Smooth muscle cell (in vitro differentiated cells): ENCODE results near the gene SRD5A1. TPM values are rescaled to one million over a fixed set of nuclear protein-coding genes. Genes with fewer than 3 reads are reported as not detected.

Experiments used
- DNase-seq: peaks from one replicate; lab custom pipeline; 2025; ENCODE audit not compliant: unreplicated experiment; lab: John Stamatoyannopoulos, UW
- H2AFZ ChIP-seq: fragments of 200-600 bp; sonication (generic); 2 replicates; pipeline ENCODE4 v1.6.0; 2016; ENCODE audit warnings: antibody characterized with exemption, low read depth, mild to moderate bottlenecking
- H3F3A ChIP-seq: fragments of 200-600 bp; sonication (generic); 2 replicates; pipeline ENCODE4 v1.6.0; 2017; ENCODE audit warnings: antibody characterized with exemption, low read depth
- H3K27ac ChIP-seq: fragments of 200-600 bp; sonication (generic); 2 replicates; pipeline ENCODE4 v1.5.1; 2016; ENCODE audit warnings: low read depth, mild to moderate bottlenecking
- H3K27me3 ChIP-seq: fragments of 200-600 bp; sonication (generic); 2 replicates; pipeline ENCODE4 v1.6.1; 2016; ENCODE audit warnings: low read depth, mild to moderate bottlenecking
- H3K36me3 ChIP-seq: fragments of 200-600 bp; sonication (generic); 2 replicates; pipeline ENCODE4 v1.5.1; 2016; ENCODE audit warnings: low read depth
- H3K4me1 ChIP-seq: fragments of 200-600 bp; sonication (generic); 2 replicates; pipeline ENCODE4 v1.5.1; 2016; ENCODE audit warnings: low read depth
- H3K4me2 ChIP-seq: fragments of 200-600 bp; sonication (generic); 2 replicates; pipeline ENCODE4 v1.6.0; 2016; ENCODE audit warnings: mild to moderate bottlenecking
- H3K4me3 ChIP-seq: fragments of 200-600 bp; sonication (generic); 2 replicates; pipeline ENCODE4 v1.5.1; 2016; ENCODE audit warnings: mild to moderate bottlenecking
- H3K79me2 ChIP-seq: fragments of 200-600 bp; sonication (generic); 2 replicates; pipeline ENCODE4 v1.6.0; 2016; ENCODE audit warnings: low read depth, mild to moderate bottlenecking
- H3K9ac ChIP-seq: fragments of 200-600 bp; sonication (generic); 2 replicates; pipeline ENCODE4 v1.6.0; 2016; ENCODE audit warnings: low read depth
- H3K9me3 ChIP-seq: fragments of 200-600 bp; sonication (generic); replicated peaks from 2 replicates; pipeline ENCODE4 v1.5.1; 2016; ENCODE audit warnings: low read depth
- H4K20me1 ChIP-seq: fragments of 200-600 bp; sonication (generic); 2 replicates; pipeline ENCODE4 v1.6.0; 2016; ENCODE audit warnings: low read depth
- CTCF ChIP-seq: fragments of 200-600 bp; sonication (generic); IDR thresholded peaks from 2 replicates; pipeline ENCODE4 v1.5.1; 2017; ENCODE audit warnings: borderline replicate concordance, mild to moderate bottlenecking, antibody characterized with exemption; ENCODE audit not compliant: insufficient read depth, poor library complexity, severe bottlenecking
- WGBS: methylation state at CpG from one replicate; pipeline ENCODE4 v1.1.7; 2016; ENCODE audit warnings: low lambda C conversion rate; 5-methylcytosine and 5-hydroxymethylcytosine counted together
- polyA plus RNA-seq: library from polyadenylated mRNA; unstranded; fragments of >200 nt; fragmentation: Nextera tagmentation; extraction: Ambion mirVana; gene quantifications from 2 replicates; pipeline ENCODE4 v1.2.1, GENCODE V29; 2016
- total RNA-seq: library from RNA; depleted of rRNA; stranded (reverse); fragments of >200 nt; gene quantifications from 2 replicates; pipeline ENCODE4 v1.2.3, GENCODE V29; 2014

SRD5A1 gene
- total and polyA plus RNA-seq, 2 experiments from 2014 or later = 17.1 to 23.5 TPM

DNA sequence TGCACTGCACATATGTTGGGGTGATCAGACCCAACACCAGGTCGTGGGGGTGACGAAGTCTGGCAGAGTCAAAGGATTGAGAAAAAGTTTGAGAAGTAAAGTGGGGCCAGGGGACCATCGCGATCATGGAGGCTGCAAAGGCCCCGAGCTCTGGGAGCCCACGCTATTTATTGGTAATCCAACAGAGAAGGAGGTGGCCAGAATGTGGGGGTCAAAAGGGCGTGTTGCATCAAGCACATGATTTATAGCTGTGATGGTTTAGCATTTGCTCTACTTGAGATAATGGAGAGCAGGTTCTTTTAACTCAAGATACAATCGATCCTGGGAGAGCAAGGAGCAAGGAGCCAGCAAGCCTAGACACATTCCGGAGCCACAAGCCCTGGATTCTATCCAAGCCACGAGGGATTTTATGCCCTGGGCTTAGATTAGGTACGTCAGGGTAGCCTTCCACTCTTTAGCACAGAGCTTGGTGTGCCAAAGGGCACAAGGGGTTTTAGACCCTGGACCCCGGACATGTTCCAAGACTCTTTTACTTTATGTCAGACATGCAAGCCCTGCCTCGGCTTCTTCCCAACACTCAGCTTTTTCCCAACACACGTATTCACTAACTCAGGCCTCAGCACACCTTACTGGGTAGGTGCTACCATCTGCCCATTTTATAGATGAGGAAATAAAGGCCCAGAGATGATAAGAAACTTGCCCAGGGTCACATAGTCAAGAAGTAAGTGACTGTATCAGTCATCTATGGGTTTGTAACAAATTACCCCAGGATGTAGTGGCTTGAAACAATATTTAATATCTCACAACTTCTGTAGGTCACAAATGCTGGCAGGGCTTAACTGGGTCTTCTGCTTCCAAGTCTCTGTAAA is 39.9 kb upstream of the SRD5A1 start:
- H3K9me3 ChIP-seq = no peaks in the 10 kb centered on the region
- H3K79me2 ChIP-seq = no peaks in the 10 kb centered on the region
- H3K27ac ChIP-seq = no peak overlapping the region
- H2AFZ ChIP-seq = no peak overlapping the region
- H3K27me3 ChIP-seq = no peaks in the 10 kb centered on the region
- H3K4me3 ChIP-seq = no peak overlapping the region
- no peaks in the 10 kb centered on the region for H3F3A ChIP-seq
- no peak overlapping the region for H3K9ac ChIP-seq
- WGBS = 84% methylated on average over 14 of the region's 14 CpGs
- no peaks in the 10 kb centered on the region for H4K20me1 ChIP-seq
- no peak overlapping the region for H3K4me2 ChIP-seq
- H3K4me1 ChIP-seq = no peaks in the 10 kb centered on the region
- no peaks in the 10 kb centered on the region for H3K36me3 ChIP-seq
- TF ChIP-seq CTCF = no peak
- no peak for DNase-seq

- no peaks in the 10 kb centered on the region for H3K4me1 ChIP-seq
- no peak for TF ChIP-seq CTCF
- no peak overlapping the region for H3K27ac ChIP-seq
- no peak overlapping the region for H2AFZ ChIP-seq
- H3K36me3 ChIP-seq = no peaks in the 10 kb centered on the region
- H3K4me2 ChIP-seq = no peak overlapping the region
- no peaks in the 10 kb centered on the region for H3F3A ChIP-seq
- no peaks in the 10 kb centered on the region for H4K20me1 ChIP-seq
- H3K4me3 ChIP-seq = no peak overlapping the region
- H3K27me3 ChIP-seq = no peaks in the 10 kb centered on the region
- H3K79me2 ChIP-seq = no peaks in the 10 kb centered on the region
- DNase-seq = no peak
- no peak overlapping the region for H3K9ac ChIP-seq
- 89% methylated on average over 6 of the region's 6 CpGs for WGBS
- no peaks in the 10 kb centered on the region for H3K9me3 ChIP-seq
These were observed 39.2 kb upstream of the SRD5A1 start for GRCh38 chr5:6594066-6594465.

GRCh38 chr5:6595405-6595804 is 37.8 kb upstream of the SRD5A1 start:
- no peaks in the 10 kb centered on the region for H3K4me1 ChIP-seq
- no peak overlapping the region for H3K9ac ChIP-seq
- no peaks in the 10 kb centered on the region for H3F3A ChIP-seq
- WGBS = 87% methylated on average over 3 of the region's 3 CpGs
- no peak overlapping the region for H3K4me3 ChIP-seq
- no peaks in the 10 kb centered on the region for H3K79me2 ChIP-seq
- no peak overlapping the region for H3K4me2 ChIP-seq
- H2AFZ ChIP-seq = no peak overlapping the region
- H4K20me1 ChIP-seq = no peaks in the 10 kb centered on the region
- H3K27me3 ChIP-seq = no peaks in the 10 kb centered on the region
- H3K27ac ChIP-seq = no peak overlapping the region
- H3K9me3 ChIP-seq = no peaks in the 10 kb centered on the region
- H3K36me3 ChIP-seq = no peaks in the 10 kb centered on the region
- no peak for TF ChIP-seq CTCF
- DNase-seq = no peak

DNA sequence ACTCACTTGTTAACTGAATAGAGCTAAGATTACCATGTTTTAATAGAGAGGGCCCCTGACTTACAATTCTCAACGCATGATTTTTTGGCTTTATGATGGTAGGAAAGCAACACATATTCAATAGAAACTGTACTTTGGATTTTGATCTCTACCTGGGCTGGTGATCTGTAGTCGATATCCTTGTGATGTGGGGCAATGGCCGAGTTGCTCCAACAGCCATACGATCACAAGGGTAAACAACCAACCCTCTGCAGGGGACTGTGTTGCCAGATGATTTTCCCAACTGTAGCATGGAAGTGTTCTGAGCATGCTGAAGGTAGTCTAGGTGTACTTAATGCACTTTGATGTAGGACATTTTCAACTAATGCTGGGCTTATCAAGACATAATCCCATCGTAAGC is 36.9 kb upstream of the SRD5A1 start:
- H3K27me3 ChIP-seq = no peaks in the 10 kb centered on the region
- H3K27ac ChIP-seq = no peak overlapping the region
- H4K20me1 ChIP-seq = no peaks in the 10 kb centered on the region
- H2AFZ ChIP-seq = no peak overlapping the region
- no peak for DNase-seq
- no peaks in the 10 kb centered on the region for H3K79me2 ChIP-seq
- H3K4me2 ChIP-seq = no peak overlapping the region
- 98% methylated on average over 5 of the region's 5 CpGs for WGBS
- H3K9ac ChIP-seq = no peak overlapping the region
- TF ChIP-seq CTCF = no peak
- no peaks in the 10 kb centered on the region for H3K4me1 ChIP-seq
- H3F3A ChIP-seq = no peaks in the 10 kb centered on the region
- H3K9me3 ChIP-seq = no peaks in the 10 kb centered on the region
- H3K36me3 ChIP-seq = no peaks in the 10 kb centered on the region
- H3K4me3 ChIP-seq = no peak overlapping the region
